OCI-LY7 (cell line): ENCODE data around the gene MRTFB.

ENCODE experiments used
- EZH2phosphoT487 ChIP-seq: fragments of 200-600 bp; sonication (generic); IDR thresholded peaks from 2 replicates; pipeline ENCODE4 v1.6.1; 2018; ENCODE audit warnings: low read depth, borderline replicate concordance, mild to moderate bottlenecking, mixed run types, antibody characterized with exemption, low read length, moderate library complexity, mixed read lengths
- TF ChIP-seq, protein P1 (sequence below): fragments of 200-600 bp; sonication (generic); conservative IDR thresholded peaks from 2 replicates; pipeline ENCODE4 v1.5.1; 2014; ENCODE audit warnings: mild to moderate bottlenecking, antibody characterized with exemption, low read length, moderate library complexity, mixed read lengths

DNA sequence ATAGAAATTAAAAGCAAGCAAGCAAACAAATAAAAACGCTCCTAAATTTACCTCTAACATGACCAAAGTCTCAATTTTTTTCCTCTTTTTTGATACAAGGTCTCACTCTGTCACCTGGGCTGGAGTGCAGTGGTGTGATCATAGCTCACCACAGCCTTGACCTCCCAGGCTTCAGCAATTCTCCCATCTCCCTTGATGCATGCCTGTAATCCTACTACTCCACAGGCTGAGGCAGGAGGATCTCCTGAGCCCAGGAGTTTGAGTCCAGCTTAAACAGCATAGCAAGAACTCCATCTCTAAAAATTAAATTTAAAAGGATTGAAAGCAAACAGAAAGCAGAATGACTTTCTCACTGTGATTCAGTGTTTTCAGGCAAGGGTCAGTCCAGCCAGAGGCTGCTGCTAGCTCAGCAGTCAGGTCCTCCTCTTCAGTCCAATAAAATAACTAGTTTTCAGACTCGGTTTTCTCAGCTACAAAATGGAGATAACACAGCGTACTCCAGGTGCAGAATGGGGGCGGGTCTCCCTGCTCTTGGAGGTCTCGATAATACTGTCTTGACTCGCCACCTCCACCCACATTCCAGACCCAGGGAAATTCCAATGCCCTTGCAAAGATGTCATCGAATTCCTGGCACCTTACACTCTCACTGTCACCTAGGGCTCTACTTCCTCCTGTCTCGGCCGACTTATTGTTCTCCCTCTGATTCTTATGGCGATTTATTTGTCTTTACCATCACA lies 20.7 kb upstream of the MRTFB start:
- TF ChIP-seq, protein P1, sequence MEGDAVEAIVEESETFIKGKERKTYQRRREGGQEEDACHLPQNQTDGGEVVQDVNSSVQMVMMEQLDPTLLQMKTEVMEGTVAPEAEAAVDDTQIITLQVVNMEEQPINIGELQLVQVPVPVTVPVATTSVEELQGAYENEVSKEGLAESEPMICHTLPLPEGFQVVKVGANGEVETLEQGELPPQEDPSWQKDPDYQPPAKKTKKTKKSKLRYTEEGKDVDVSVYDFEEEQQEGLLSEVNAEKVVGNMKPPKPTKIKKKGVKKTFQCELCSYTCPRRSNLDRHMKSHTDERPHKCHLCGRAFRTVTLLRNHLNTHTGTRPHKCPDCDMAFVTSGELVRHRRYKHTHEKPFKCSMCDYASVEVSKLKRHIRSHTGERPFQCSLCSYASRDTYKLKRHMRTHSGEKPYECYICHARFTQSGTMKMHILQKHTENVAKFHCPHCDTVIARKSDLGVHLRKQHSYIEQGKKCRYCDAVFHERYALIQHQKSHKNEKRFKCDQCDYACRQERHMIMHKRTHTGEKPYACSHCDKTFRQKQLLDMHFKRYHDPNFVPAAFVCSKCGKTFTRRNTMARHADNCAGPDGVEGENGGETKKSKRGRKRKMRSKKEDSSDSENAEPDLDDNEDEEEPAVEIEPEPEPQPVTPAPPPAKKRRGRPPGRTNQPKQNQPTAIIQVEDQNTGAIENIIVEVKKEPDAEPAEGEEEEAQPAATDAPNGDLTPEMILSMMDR, result no peak
- no peak for TF ChIP-seq EZH2phosphoT487
